DND-41 (cell line): ENCODE results near the gene COX6A1.

Experiments used
- ATAC-seq: fragments of 200-7000 bp; cut with Tn5 transposase; 3 replicates; pipeline ENCODE4 v1.9.1; 2021; ENCODE audit warnings: low read depth; ENCODE audit not compliant: insufficient read depth
- DNase-seq: peaks from one replicate; pipeline ENCODE4 v3.0.0-alpha.2; 2020
- H2AFZ ChIP-seq: 2 replicates; pipeline ENCODE4 v1.6.0; 2012; ENCODE audit warnings: low read depth, low read length
- H3K27ac ChIP-seq: 2 replicates; pipeline ENCODE4 v1.5.1; 2012; ENCODE audit warnings: low read length, inconsistent platforms
- H3K27me3 ChIP-seq: fragments of 200-600 bp; sonication (generic); 2 replicates; pipeline ENCODE4 v1.6.0; 2012; ENCODE audit warnings: low read length, mild to moderate bottlenecking, inconsistent platforms; ENCODE audit not compliant: insufficient read depth, poor library complexity
- H3K36me3 ChIP-seq: 2 replicates; pipeline ENCODE4 v1.5.1; 2012; ENCODE audit warnings: low read length, inconsistent platforms; ENCODE audit not compliant: insufficient read depth
- H3K4me1 ChIP-seq: 2 replicates; pipeline ENCODE4 v1.5.1; 2012; ENCODE audit warnings: mild to moderate bottlenecking, low read length; ENCODE audit not compliant: insufficient read depth
- H3K4me2 ChIP-seq: 2 replicates; pipeline ENCODE4 v1.6.0; 2012; ENCODE audit warnings: mild to moderate bottlenecking, moderate library complexity, low read length, inconsistent platforms; ENCODE audit not compliant: insufficient read depth
- H3K4me3 ChIP-seq, 2 experiments: fragments of 200-600 bp in 1 of 2; shearing (Covaris generic) in 1 of 2; 2 replicates each; pipeline ENCODE4 v1.5.1; 2012 to 2016; ENCODE audit warnings: inconsistent platforms in 2 of 2, low read length in 2 of 2, mild to moderate bottlenecking in 2 of 2, low read depth in 1 of 2, moderate library complexity in 1 of 2
- H3K79me2 ChIP-seq: 2 replicates; pipeline ENCODE4 v1.6.0; 2012; ENCODE audit warnings: low read length, inconsistent platforms; ENCODE audit not compliant: insufficient read depth
- H3K9ac ChIP-seq: 2 replicates; pipeline ENCODE4 v1.6.0; 2012; ENCODE audit warnings: low read depth, mild to moderate bottlenecking, inconsistent platforms, low read length, moderate library complexity
- H3K9me3 ChIP-seq: 2 replicates; pipeline ENCODE4 v1.5.1; 2012; ENCODE audit warnings: low read length, moderate library complexity, mild to moderate bottlenecking, inconsistent platforms; ENCODE audit not compliant: insufficient read depth, severe bottlenecking
- H4K20me1 ChIP-seq: 2 replicates; pipeline ENCODE4 v1.6.0; 2012; ENCODE audit warnings: low read length; ENCODE audit not compliant: insufficient read depth
- CTCF ChIP-seq: IDR thresholded peaks from 2 replicates; pipeline ENCODE4 v1.5.1; 2012; ENCODE audit warnings: borderline replicate concordance, low read length, moderate library complexity, mild to moderate bottlenecking; ENCODE audit not compliant: poor library complexity, severe bottlenecking; ENCODE audit errors: extremely low read depth
- EZH2 ChIP-seq: IDR thresholded peaks from 3 replicates; pipeline ENCODE4 v1.6.1; 2012; ENCODE audit warnings: borderline replicate concordance, low read depth, mild to moderate bottlenecking, moderate library complexity, low read length, inconsistent platforms; ENCODE audit not compliant: severe bottlenecking

The COX6A1 gene

GRCh38 chr12:120394483-120395367 is 43.2 kb upstream of the COX6A1 start:
- no peaks in the 10 kb centered on the region for H3K27me3 ChIP-seq
- no peaks in the 10 kb centered on the region for H4K20me1 ChIP-seq
- no peaks in the 10 kb centered on the region for H3K79me2 ChIP-seq
- H3K4me3 ChIP-seq = no peak overlapping the region
- H2AFZ ChIP-seq = no peak overlapping the region
- no peak overlapping the region for H3K27ac ChIP-seq
- no peaks in the 10 kb centered on the region for H3K36me3 ChIP-seq
- no peak for DNase-seq
- no peak for ATAC-seq
- no peaks in the 10 kb centered on the region for H3K4me1 ChIP-seq
- H3K4me2 ChIP-seq = no peak overlapping the region
- H3K9me3 ChIP-seq = no peaks in the 10 kb centered on the region
- TF ChIP-seq EZH2 = no peak
- no peak for TF ChIP-seq CTCF
- no peak overlapping the region for H3K9ac ChIP-seq

GRCh38 chr12:120397824-120398540 is 39.9 kb upstream of the COX6A1 start:
- H3K4me3 ChIP-seq = no peak overlapping the region
- no peaks in the 10 kb centered on the region for H3K36me3 ChIP-seq
- TF ChIP-seq CTCF (no peak), EZH2 (no peak)
- no peak for DNase-seq
- no peak for ATAC-seq
- no peaks in the 10 kb centered on the region for H3K79me2 ChIP-seq
- H3K27ac ChIP-seq = no peak overlapping the region
- no peak overlapping the region for H3K9ac ChIP-seq
- H2AFZ ChIP-seq = no peak overlapping the region; the same call in 1 of the 2 replicates
- H3K4me2 ChIP-seq = no peak overlapping the region
- no peaks in the 10 kb centered on the region for H3K27me3 ChIP-seq
- H3K9me3 ChIP-seq = no peaks in the 10 kb centered on the region
- H3K4me1 ChIP-seq = no peaks in the 10 kb centered on the region
- H4K20me1 ChIP-seq = no peaks in the 10 kb centered on the region

GRCh38 chr12:120399531-120399930 is 38.4 kb upstream of the COX6A1 start:
- Histone ChIP-seq H3K9ac (no peak overlapping the region), H2AFZ (no peak overlapping the region), H3K4me1 (no peaks in the 10 kb centered on the region), H3K4me2 (no peak overlapping the region), H3K4me3 (no peak overlapping the region), H3K27me3 (no peaks in the 10 kb centered on the region), H3K9me3 (no peaks in the 10 kb centered on the region), H3K27ac (no peak overlapping the region), H4K20me1 (no peaks in the 10 kb centered on the region), H3K36me3 (no peaks in the 10 kb centered on the region), H3K79me2 (no peaks in the 10 kb centered on the region)
- ATAC-seq = no peak
- TF ChIP-seq EZH2 (no peak), CTCF (no peak)
- DNase-seq = no peak
